HFFc6 (cell line): ENCODE measurements around the gene TMEM212. TPM values are rescaled to one million over a fixed set of nuclear protein-coding genes. Genes with fewer than 3 reads are reported as not detected.
"Not testable (repeated sequence)": the region's sequence is repeated elsewhere in the genome, so short reads cannot be mapped to it uniquely, and the experiment has no call there.

Experiments used
- DNase-seq: peaks from one replicate; pipeline ENCODE4 v3.0.0-alpha.2; 2018
- H3K27ac Mint-ChIP-seq: 2 replicates; pipeline ENCODE4 v1.8.0; 2020; ENCODE audit warnings: mild to moderate bottlenecking, mixed read lengths
- H3K27me3 Mint-ChIP-seq: 2 replicates; pipeline ENCODE4 v1.8.0; 2021; ENCODE audit warnings: mild to moderate bottlenecking, moderate library complexity, mixed read lengths; ENCODE audit not compliant: insufficient read depth
- H3K36me3 Mint-ChIP-seq: 2 replicates; pipeline ENCODE4 v1.8.0; 2021; ENCODE audit warnings: low read depth, mixed read lengths
- H3K4me1 Mint-ChIP-seq: 2 replicates; pipeline ENCODE4 v1.8.0; 2020; ENCODE audit warnings: low read depth, mixed read lengths
- H3K4me3 Mint-ChIP-seq: 2 replicates; pipeline ENCODE4 v1.8.0; 2020; ENCODE audit warnings: mild to moderate bottlenecking, moderate library complexity, mixed read lengths
- H3K9me3 Mint-ChIP-seq: 2 replicates; pipeline ENCODE4 v1.8.0; 2020; ENCODE audit warnings: mild to moderate bottlenecking, mixed read lengths
- total RNA-seq, 6 experiments: library from RNA; stranded (reverse); fragmentation: NEBNext Ultra II Directional; extraction: Animal tissue kit (Norgen Biotek cat#: 25700); gene quantifications; 2 replicates in 1 of 6; 3 replicates in 5 of 6; pipeline ENCODE4 v1.2.3, GENCODE V29; 2021
- TF ChIP-seq, protein P1 (sequence below): fragments of 200-600 bp; sonication (generic); IDR thresholded peaks from 2 replicates; pipeline ENCODE4 v1.5.0; 2021; ENCODE audit warnings: antibody characterized with exemption, mild to moderate bottlenecking

TMEM212 gene
- total RNA-seq, 6 experiments from 2014 or later = not detected

DNA sequence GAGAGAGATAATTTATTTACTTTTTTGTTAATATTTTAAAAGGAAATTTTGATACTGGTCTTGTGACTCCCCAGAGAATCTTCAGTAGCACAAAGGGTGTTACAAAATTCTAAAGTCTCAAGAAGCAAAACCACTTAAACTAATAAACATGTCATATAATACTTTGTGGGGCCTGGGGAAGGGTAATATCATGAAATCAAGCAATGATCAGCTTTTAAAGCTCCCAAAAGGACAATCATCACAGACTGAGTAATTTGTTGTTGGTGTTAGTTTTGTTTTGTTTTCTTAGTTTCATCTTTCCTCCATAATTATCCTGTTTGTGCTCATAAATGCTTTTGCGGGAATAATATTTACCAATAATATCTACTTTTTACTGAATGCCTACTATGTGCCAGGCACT lies 55.0 kb downstream of the TMEM212 start:
- no peaks in the 10 kb centered on the region; the same call in 1 of the 2 replicates for H3K4me1 Mint-ChIP-seq
- no peak overlapping the region for H3K4me3 Mint-ChIP-seq
- DNase-seq = no peak
- peaks cover 8% of the 10 kb centered on the region for H3K27me3 Mint-ChIP-seq
- no peaks in the 10 kb centered on the region for H3K9me3 Mint-ChIP-seq
- TF ChIP-seq, protein P1, sequence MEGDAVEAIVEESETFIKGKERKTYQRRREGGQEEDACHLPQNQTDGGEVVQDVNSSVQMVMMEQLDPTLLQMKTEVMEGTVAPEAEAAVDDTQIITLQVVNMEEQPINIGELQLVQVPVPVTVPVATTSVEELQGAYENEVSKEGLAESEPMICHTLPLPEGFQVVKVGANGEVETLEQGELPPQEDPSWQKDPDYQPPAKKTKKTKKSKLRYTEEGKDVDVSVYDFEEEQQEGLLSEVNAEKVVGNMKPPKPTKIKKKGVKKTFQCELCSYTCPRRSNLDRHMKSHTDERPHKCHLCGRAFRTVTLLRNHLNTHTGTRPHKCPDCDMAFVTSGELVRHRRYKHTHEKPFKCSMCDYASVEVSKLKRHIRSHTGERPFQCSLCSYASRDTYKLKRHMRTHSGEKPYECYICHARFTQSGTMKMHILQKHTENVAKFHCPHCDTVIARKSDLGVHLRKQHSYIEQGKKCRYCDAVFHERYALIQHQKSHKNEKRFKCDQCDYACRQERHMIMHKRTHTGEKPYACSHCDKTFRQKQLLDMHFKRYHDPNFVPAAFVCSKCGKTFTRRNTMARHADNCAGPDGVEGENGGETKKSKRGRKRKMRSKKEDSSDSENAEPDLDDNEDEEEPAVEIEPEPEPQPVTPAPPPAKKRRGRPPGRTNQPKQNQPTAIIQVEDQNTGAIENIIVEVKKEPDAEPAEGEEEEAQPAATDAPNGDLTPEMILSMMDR = no peak
- no peak overlapping the region for H3K27ac Mint-ChIP-seq
- H3K36me3 Mint-ChIP-seq = no peaks in the 10 kb centered on the region

DNA sequence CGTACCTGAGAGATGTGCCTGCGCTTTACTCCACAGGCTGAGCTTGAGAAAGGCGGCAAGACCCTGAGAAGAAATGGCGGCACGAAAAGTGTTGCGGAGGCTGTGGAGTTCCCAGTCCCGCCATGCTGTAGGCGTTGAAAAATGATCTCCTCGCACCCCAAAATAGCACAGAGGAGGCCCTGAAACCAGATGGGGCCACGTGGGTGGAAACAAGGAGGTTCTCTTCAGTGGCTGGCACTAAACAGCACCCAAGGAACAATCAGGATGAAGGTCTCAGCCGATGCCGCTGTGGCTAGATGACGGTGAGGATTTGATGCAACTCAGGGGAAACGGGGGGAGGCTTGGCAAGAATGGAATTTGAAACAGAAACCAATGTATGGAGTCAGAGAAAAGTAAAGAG lies 57.3 kb downstream of the TMEM212 start:
- DNase-seq = no peak
- Mint-ChIP-seq H3K9me3 (no peaks in the 10 kb centered on the region), H3K4me3 (no peak overlapping the region), H3K27me3 (peaks cover under 1% of the 10 kb centered on the region; the same call in 1 of the 2 replicates), H3K4me1 (peaks cover 10% of the 10 kb centered on the region), H3K27ac (no peak overlapping the region), H3K36me3 (no peaks in the 10 kb centered on the region)
- TF ChIP-seq, protein P1 = no peak

DNA sequence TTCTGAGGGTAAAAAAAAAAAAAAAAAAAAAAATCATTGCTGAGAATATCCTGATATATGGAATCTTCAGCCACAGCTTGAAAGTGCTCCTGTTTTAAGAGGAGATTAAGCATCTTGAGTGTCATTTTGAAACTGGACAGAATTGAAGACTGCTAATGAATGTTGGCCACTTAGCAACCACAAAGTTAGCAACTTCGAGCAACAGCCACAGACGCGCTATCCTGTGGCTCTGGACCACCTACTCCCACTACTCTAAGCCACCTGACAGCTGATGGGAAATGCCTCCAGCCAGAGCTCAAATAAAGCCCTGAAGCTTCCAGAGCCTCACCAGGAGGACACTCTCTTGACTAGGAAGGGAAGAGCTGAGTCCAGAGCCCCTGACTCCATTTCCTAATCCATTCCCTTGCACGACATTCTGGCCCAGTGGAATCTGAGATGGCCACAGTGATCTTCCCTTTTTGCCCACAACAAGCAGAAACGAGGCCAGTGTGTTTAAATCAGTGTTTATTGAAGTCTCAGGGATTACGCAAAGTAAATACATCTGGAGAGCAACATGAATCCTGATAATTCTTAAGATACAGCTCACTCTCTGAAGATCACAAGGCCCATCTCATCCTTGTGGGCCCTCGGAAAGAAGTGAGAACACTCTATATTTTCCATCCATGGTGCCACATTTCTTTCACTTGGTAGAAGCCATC lies 58.6 kb downstream of the TMEM212 start:
- no peaks in the 10 kb centered on the region for H3K9me3 Mint-ChIP-seq
- no peak for DNase-seq
- no peak overlapping the region for H3K4me3 Mint-ChIP-seq
- H3K27ac Mint-ChIP-seq = no peak overlapping the region
- H3K36me3 Mint-ChIP-seq = no peaks in the 10 kb centered on the region
- no peaks in the 10 kb centered on the region; the same call in 1 of the 2 replicates for H3K27me3 Mint-ChIP-seq
- TF ChIP-seq, protein P1 = no peak
- peaks cover 10% of the 10 kb centered on the region for H3K4me1 Mint-ChIP-seq

DNA sequence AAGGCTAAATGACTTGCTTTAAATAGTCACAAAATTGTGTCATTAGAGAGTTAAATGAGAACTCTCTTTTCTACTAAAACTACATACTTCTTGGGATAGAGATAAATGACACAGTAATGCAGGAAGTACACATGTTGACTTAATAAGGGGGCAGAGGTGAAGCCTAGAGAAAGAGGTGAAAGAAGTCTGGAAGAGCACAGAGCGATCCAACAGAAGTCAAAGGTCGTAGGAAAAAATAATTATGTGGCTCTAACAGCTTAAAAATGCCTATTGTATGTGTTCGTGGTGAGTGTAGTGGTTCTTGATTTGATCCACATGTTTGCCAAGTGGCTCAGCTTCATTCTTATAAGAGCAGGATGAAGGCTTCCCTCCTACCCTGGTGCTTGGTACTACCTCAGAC lies 61.7 kb downstream of the TMEM212 start:
- no peaks in the 10 kb centered on the region for H3K9me3 Mint-ChIP-seq

DNA sequence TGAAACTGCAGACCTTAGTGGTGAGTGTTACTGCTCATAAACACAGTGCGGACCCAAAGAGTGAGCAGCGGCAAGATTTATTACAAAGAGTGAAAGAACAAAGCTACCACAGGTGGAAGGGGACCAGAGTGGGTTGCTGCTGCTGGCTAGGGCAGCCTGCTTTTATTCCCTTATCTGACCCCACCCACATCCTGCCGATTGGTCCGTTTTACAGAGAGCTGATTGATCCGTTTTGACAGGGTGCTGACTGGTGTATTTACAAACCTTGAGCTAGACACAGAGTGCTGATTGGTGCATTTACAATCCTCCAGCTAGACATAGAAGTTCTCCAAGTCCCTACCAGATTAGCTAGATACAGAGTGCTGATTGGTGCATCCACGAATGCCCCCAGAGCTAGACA lies 63.4 kb downstream of the TMEM212 start:
- H3K4me1 Mint-ChIP-seq = peaks cover 10% of the 10 kb centered on the region
- not testable (repeated sequence) for H3K4me3 Mint-ChIP-seq, H3K9me3 Mint-ChIP-seq, H3K27me3 Mint-ChIP-seq, H3K27ac Mint-ChIP-seq, H3K36me3 Mint-ChIP-seq, DNase-seq

More for the DNA sequence above, 61.7 kb downstream of the TMEM212 start:
- TF ChIP-seq, protein P1 = no peak
- Mint-ChIP-seq H3K4me3 (no peak overlapping the region), H3K4me1 (peaks cover 10% of the 10 kb centered on the region), H3K27me3 (no peaks in the 10 kb centered on the region; the same call in 1 of the 2 replicates), H3K27ac (no peak overlapping the region), H3K36me3 (no peaks in the 10 kb centered on the region)
- no peak for DNase-seq

DNA sequence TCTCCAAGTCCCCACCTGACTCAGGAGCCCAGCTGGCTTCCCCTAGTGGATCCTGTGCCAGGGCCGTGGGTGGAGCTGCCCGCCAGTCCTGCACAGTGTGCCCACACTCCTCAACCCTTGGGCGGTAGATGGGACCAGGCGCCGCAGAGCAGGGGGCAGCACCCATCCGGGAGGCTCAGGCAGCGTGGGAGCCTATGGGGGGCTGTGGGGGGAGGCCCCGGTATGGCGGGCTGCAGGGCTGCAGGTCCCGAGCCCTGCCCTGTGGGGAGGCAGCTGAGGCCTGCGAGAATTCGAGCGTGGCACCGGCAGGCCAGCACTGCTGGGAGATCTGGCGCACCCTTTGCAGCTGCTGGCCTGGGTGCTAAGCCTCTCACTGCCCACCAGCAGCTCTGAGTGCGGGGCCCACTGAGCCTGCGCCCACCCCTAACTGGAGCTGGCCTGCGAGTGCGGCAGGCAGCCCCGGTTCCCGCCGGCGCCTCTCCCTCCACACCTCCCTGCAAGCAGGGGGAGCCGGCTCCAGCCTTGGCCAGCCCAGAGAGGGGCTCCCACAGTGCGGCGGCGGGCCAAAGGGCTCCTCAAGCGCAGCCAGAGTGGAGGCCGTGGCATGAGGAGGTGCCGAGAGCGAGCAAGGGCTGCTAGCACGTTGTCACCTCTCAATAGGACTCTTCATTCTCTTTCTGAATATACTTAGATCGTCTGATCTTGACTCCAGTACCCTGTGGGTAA lies 64.0 kb downstream of the TMEM212 start:
- H3K4me3 Mint-ChIP-seq = no peak overlapping the region
- H3K4me1 Mint-ChIP-seq = peaks cover 10% of the 10 kb centered on the region
- H3K9me3 Mint-ChIP-seq = no peaks in the 10 kb centered on the region
- H3K27ac Mint-ChIP-seq = no peak overlapping the region
- H3K36me3 Mint-ChIP-seq = no peaks in the 10 kb centered on the region; the same call in 1 of the 2 replicates
- no peak for DNase-seq
- TF ChIP-seq, protein P1 = no peak
- H3K27me3 Mint-ChIP-seq = peaks cover 2% of the 10 kb centered on the region
